ENCODE measurements around the gene LDLRAD3.
"Not testable (repeated sequence)": the region's sequence is repeated elsewhere in the genome, so short reads cannot be mapped to it uniquely, and the experiment has no call there.

LDLRAD3 gene

GRCh38 chr11:36024716-36025115 is 80.9 kb downstream of the LDLRAD3 start:
- DNase-seq: no peak

GRCh38 chr11:36026315-36026968 is 82.6 kb downstream of the LDLRAD3 start:
- no peak for DNase-seq

GRCh38 chr11:36027731-36028130 is 83.9 kb downstream of the LDLRAD3 start:
- DNase-seq: no peak

GRCh38 chr11:36029616-36030015 is 85.8 kb downstream of the LDLRAD3 start:
- no peak for DNase-seq

DNA sequence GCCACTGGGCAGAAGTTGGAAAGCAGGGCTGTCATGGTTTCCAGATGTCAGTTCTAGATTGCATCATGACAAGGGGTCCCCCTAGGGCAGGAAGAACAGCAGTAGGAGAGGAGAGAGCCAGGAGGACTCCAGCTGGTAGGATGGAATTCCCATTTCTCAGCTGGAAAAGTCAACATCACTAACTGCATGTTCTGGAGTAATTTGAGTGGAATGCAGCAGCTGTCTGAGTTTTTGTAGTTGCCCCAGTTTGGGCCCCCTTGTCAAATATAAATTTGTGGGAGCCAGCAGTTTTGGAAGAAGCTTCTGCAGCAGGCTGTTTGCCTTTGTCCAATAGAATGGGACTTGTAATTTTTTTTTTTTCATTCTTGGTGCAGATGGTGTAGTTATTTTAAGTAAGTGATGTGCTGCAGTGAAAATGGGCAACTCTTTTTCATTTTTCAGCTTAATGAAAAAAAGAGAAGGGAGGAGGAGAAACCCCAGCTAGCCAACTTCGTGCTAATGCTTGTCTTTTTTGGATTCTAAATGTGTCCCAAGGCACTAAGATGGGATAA is 86.9 kb downstream of the LDLRAD3 start:
- DNase-seq: no peak

DNA sequence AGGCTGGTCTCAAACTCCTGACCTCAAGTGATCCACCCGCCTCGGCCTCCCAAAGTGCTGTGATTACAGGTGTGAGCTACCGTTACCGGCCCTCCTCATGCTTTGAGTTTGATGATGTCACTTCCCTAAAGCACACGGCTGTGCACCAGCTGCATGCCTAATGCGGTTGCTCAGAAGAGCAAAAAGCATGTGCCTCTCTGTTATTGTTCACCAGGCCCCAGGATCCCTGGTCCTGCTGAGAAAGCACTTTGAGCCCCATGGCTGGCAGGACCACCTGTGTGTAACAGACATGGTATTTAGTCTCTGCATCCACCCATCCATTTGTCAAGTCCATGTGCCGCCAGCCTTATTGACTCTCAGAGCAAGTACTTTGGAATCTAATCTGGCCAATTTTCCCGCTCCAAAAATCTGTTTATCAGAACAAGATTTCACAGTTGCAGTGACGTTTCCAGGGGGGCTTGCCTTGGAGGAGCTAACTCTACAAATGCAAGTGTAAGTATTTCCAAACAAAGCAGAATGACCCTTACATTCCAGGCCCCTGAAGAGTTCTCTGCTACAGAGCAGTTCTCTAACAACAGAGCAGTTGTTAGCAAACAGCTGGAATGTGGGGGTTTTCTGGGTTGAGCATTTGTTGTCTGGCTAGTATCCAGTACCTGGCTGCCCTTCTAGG is 89.4 kb downstream of the LDLRAD3 start:
- DNase-seq: no peak

- DNase-seq: no peak
Measured at GRCh38 chr11:36033936-36034335, 90.1 kb downstream of the LDLRAD3 start.

DNA sequence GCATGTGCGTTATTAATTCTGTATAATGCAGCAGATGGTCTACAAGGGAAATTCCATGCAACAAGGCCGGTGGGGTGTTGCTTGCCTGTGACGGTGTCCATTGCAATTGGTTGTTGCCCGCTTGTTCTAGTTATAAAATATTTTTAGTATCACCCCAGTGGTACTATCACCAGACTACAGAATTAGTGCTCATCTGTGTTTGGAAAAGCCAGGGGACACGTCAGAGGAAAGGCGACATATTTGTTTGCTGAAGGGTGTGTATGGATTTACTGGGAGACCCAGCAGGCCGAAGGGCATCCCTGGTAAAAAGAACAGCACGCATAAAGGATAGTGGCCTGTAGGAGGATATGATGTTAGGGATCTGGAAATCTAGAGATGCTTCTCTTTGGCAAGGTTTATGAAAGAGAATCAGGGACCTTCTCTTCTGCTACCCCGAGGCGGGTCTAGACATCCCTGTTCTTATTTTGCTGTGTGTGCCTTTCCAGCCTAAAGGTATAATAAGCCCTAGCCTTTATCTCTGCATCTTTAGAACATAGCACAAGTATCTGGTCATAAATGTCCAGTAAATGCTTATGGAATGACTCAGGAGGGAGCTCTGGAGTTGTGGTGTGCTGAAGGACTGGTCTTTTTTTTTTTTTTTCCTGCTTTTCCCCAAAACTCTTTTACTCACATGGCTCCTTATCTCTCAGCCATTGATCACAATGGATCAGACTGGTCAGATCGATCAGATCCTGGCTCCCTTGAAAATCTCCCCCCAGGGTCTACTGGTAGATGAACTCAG is 90.9 kb downstream of the LDLRAD3 start:
- no peak for DNase-seq

DNA sequence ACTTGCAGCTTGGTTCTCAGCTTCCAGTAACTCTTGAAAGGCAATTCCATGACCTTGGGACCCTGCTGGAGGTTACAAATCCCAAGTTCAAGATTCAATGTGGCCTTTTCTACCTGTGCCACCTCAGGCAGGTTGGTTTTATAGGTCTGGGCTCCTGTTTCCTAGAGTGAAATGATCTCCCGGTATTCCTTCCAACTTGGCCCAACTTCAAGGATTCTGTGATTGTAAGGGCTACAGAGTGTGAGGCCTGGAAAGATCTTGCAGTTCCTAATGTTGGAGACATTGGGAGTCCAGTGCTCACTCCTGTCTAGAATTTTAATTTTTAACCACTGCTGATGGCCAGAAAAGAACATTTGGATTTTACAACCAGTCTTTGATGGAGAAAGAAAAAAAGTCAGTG is 91.6 kb downstream of the LDLRAD3 start:
- DNase-seq: no peak

- no peak for DNase-seq
Measured at GRCh38 chr11:36035999-36036398, 92.1 kb downstream of the LDLRAD3 start.

DNA sequence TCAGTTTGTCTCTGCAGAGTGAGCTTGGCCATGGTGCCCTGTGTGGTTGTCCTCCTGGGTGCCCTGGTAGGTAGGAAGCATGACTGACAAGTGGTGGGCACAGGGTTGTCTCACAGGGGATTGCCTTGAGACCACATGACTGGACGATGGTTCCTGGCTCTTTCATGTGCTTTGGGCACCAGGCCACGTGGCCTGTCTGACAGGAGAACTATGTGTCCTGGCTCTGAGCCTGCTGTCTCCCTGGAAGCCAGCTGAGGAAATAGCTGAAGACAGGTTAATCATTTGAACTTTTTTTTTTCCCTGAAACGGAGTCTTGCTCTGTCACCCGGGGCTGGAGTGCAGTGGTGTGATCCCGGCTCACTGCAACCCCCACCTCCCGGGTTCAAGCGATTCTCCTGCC is 93.2 kb downstream of the LDLRAD3 start:
- no peak for DNase-seq

GRCh38 chr11:36038541-36038940 is 94.7 kb downstream of the LDLRAD3 start:
- no peak for DNase-seq

GRCh38 chr11:36039471-36039870 is 95.6 kb downstream of the LDLRAD3 start:
- no peak for DNase-seq

DNA sequence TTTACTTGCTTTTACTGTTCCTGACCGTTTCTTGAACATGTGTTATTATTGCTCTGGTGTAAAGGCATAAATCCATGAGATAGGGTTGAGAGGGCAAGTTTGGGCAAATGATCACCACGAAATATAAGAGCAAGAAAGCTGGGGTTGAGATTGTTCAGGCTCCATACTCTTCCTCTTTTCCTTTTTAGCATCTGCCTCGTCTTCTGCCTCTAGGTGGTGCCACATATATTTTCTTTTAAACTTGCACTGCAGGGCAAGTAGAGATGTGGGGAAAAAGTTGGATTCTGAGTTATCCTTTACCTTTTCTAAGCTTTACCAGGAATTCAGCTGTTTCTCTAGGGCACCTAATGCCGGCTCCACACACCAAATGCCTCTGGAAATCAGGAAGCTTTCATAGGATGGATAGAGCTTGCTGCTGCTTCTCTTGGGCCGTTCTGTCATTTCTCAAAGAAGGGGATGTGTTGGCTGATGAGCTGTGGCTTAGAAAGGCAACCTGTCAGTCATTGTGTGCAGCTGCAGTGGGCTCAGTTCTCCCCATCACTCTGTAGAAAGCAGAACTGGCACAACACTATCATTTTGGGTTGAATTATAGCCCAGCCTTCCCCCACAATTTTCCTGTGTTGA is 98.2 kb downstream of the LDLRAD3 start:
- DNase-seq: no peak

- no peak for DNase-seq
Measured at GRCh38 chr11:36044636-36045035, 100.8 kb downstream of the LDLRAD3 start.

DNA sequence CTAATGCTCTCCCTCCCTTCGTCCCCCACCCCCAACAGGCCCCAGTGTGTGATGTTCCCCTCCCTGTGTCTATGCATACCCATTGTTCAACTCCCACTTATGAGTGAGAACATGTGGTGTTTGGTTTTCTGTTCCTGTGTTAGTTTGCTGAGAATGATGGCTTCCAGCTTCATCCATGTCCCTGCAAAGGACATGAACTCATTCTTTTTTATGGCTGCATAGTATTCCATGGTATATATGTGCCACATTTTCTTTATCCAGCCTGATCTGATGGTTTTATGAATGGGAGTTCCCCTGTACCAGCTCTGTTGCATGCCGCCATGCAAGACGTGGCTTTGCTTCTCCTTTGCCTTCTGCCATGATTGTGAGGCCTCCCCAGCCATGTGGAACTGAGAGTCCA is 102.1 kb downstream of the LDLRAD3 start:
- not testable (repeated sequence) for DNase-seq

DNA sequence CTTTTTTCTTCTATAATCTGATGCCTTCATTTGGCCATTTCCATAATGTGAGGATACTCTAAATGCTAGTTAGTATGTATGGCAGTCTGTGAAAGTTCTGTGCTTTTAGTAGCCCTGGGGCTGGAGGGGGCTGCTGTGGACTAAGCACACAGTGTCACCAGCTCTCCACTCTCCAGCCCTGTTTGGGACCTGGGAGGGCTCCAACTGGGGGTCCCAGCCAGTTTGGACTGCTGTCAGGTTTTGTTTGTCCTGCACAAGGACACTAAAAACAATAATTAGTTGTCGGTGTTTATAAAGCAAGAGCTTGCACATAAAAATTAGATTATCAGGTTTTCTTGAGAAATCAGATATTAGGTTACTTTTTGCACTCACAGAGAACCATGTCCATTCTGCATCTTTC is 103.1 kb downstream of the LDLRAD3 start:
- DNase-seq: no peak

- no peak for DNase-seq
Measured at GRCh38 chr11:36047344-36047743, 103.5 kb downstream of the LDLRAD3 start.

GRCh38 chr11:36048496-36049247 is 104.8 kb downstream of the LDLRAD3 start:
- no peak for DNase-seq

DNA sequence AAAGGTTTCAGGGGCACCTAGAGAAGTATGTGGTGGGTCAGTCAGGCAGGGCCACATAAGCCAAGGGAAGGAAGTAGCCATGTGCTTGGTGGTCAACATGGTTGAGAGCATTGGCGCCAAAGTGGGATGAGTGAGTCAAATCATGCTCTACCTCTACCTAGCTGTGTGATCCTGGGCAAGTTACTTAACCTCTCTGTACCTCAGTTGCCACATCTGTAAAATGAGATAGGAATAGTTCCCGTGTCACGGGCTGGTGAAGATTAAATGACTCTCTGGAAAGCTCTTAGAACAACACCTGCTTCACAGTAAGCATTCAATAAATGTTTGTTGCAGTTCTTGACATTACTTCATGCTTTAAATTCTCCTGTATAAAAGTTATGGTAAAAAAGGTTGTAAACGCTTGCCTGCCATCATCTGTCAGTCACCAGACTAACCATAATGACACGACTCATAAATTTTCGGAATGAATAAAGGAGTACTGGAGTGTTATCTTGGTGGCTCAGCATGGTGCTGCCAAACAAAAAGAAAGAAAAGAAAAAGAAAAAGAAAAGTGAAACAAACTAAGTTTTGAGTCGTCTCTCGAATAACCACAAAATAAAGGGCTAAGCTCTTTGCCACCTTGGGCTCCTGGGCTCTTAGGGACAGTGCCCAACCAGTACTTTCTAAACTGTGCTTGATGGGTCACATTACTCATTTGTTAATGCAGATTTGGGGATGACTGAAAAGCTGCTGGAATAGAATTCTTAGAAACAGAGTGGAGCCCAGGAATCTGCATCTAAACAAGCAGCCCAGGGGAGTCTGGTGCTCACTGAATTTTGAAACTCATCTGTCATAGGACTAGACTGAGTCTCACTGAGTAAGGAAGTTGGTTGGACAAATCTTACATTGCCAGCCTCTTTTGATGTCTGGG is 107.6 kb downstream of the LDLRAD3 start:
- no peak for DNase-seq

DNA sequence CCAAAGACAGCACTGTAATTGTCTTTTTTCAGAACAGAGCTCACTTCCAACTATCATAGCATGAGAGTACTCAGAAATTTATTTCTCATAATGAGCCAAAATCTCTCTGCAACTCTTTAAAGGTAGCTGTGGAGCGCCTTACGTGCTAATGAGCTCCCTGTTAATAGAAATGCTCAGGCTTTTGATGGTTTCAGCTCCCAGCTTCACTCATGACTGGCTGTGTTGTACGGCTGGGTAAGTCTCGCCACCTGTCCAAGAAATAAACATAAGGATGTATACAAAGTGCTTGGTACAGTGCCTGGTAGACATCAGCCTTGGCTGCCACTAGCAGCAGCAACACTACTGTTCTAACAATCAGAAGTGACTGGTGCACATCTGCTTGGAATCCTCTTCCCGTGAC is 109.4 kb downstream of the LDLRAD3 start:
- no peak for DNase-seq
